Right cardiac atrium (tissue), 5 donors: ENCODE results near the gene ANKRD29. TPM values are rescaled to one million over a fixed set of nuclear protein-coding genes. Genes with fewer than 3 reads are reported as not detected.

Source experiments
- ATAC-seq, 2 donors: fragments of 200-7000 bp; cut with Tn5 transposase; one replicate each; pipeline versions ENCODE4 v1.8.0 to v1.9.1; 2020; ENCODE audit warnings: moderate library complexity in 2 of 2, mild to moderate bottlenecking in 1 of 2
- DNase-seq, 3 donors: peaks; one replicate each; pipeline ENCODE4 v3.0.0-alpha.2; 2020
- H3K27ac ChIP-seq: one replicate; pipeline ENCODE4 v1.5.1; 2013; ENCODE audit warnings: mild to moderate bottlenecking, low read length, control low read depth, moderate library complexity
- H3K27me3 ChIP-seq: one replicate; pipeline ENCODE4 v1.6.1; 2013; ENCODE audit not compliant: control insufficient read depth, insufficient read depth
- H3K4me1 ChIP-seq: one replicate; pipeline ENCODE4 v1.6.1; 2013; ENCODE audit warnings: low read length; ENCODE audit not compliant: control insufficient read depth, insufficient read depth
- H3K4me3 ChIP-seq: one replicate; pipeline ENCODE4 v1.5.1; 2013; ENCODE audit warnings: low read length, control low read depth
- H3K9me3 ChIP-seq: one replicate; pipeline ENCODE4 v1.6.1; 2013; ENCODE audit warnings: low read length; ENCODE audit not compliant: control insufficient read depth
- WGBS: extraction: QIAGEN DNeasy Blood & Tissue Kit; methylation state at CpG from one replicate; pipeline ENCODE4 v1.1.7; 2013; 5-methylcytosine and 5-hydroxymethylcytosine counted together
- intact Hi-C, 4 donors: fragments of 100-400 bp; cut with DNase I; formaldehyde crosslinking; loops; one replicate each; pipeline versions ENCODE4 v1.11.0 to v1.14.0; 2022 to 2023
- polyA plus RNA-seq: library from polyadenylated mRNA; stranded (reverse); fragments of 200-250 nt; gene quantifications from one replicate; pipeline ENCODE4 v1.2.3, GENCODE V29; 2013
- total RNA-seq, 4 donors: library from RNA; stranded (reverse); fragmentation: NEBNext Ultra II Directional; extraction: Animal tissue kit (Norgen Biotek cat#: 25700); gene quantifications; one replicate each; pipeline ENCODE4 v1.2.1, GENCODE V29; 2021
- donor health status: healthy with polysubstance abuse.
- donor health status: DM: no; HTN: yes; CAD: no.
- donor health status: DM: no; HTN: no; CAD: no.
- donor health status: DM: no; HTN: yes; CAD: no; lungs with severe emphysema.
- donor health status: DM: yes; HTN: yes; CAD: no.

Gene ANKRD29
- total and polyA plus RNA-seq, 5 donors = 3.1 to 3.9 (median 3.4) TPM

DNA sequence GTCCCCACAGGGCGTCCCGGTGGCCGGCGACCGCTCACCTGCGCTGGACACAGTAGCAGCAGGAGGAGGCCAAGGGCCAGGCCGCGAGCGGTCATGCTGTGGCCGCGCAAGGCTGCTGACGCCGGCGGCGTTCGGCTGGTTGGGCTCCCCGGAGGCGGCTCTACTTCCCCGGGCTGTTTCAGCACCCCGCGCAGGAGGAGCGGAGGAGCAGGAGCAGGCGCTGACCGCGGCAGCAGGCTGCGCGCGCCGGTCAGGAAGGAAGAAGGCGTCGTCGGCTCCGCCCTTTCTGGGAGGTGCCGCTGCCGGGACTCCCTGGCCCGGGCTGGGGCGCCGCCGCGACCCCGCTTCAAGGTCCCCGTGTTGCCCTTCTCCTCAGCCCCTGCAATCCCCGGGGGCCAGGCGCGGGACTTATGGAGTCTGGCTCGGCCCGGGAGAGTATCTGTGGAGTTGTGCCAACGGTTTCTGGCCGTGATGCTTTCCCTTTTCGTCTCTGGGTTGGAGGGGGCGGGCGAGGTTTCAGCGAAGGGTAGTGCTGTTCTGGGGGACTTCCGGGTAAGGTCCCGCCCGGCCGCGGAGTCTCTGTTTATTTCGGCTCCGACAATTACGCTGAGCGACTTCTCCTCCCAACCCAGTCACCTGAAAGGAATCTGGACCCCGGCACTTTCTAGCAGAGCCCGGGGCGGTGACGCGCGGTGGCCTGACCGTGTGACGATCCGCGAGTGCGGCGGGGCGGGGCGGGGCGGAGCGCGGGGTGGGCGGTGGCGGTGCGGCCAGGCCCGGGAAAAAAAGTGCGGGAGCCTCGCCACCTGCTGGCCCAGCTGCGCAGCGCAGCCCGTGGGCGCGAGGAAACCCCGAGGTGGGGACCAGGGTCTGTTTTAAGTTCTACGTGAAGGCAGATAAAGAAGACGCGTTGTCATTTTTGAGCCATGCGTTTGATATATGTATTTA, 76.2 kb downstream of the ANKRD29 start, which contains the start of gene NPC1:
TSS of gene NPC1 (minus strand) at position 258 of the 948 bp plus-strand sequence. CDS start at position 95, 163 bp downstream.
- intact Hi-C loops = loop anchor here (5.0 to 10.0 kb wide), 4 partner anchors 69 to 84 kb away; partner anchors contain the start of gene RMC1 (in 1 of the 4)
- peak within 1 kb of the TSS; percentile 99 for H3K27ac ChIP-seq
- peak within 1 kb of the TSS; percentile 84 for H3K4me3 ChIP-seq
- H3K9me3 ChIP-seq = no peaks in the 10 kb centered on the region
- no peaks in the 10 kb centered on the region for H3K27me3 ChIP-seq
- H3K4me1 ChIP-seq = peaks cover 5% of the 10 kb centered on the region
- ATAC-seq (peak; percentile 98 to 99), DNase-seq (peak; percentile 95 to 98 (median 98))
- under 1% methylated on average over 95 of the region's 95 CpGs for WGBS

DNA sequence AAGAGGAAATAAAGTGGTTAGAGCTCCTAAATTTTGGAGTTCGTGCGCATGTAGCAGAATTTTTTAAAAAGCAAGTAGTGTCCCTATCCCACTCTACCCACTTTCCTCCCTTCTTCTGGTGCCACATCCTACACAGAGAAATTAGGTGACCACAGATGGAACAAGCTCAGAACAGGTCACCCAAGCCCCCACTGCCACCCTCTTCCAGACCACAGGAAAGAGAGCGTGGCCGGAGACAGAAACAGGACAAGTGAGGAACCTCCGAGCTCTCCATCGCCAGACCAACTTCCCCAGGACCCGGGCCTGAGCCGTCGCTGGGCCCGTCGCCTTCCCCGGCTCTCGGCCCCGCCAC, 76.8 kb downstream of the ANKRD29 start:
- peak overlapping the region; percentile 99 for H3K27ac ChIP-seq
- intact Hi-C loops = loop anchor here (5.0 to 10.0 kb wide), 4 partner anchors 69 to 84 kb away; partner anchors contain the start of gene RMC1 (in 1 of the 4)
- no peaks in the 10 kb centered on the region for H3K27me3 ChIP-seq
- no peaks in the 10 kb centered on the region for H3K9me3 ChIP-seq
- DNase-seq (no peak), ATAC-seq (no peak)
- H3K4me3 ChIP-seq = peak overlapping the region; percentile 84
- 1% methylated on average over 14 of the region's 14 CpGs for WGBS
- H3K4me1 ChIP-seq = peaks cover 5% of the 10 kb centered on the region

DNA sequence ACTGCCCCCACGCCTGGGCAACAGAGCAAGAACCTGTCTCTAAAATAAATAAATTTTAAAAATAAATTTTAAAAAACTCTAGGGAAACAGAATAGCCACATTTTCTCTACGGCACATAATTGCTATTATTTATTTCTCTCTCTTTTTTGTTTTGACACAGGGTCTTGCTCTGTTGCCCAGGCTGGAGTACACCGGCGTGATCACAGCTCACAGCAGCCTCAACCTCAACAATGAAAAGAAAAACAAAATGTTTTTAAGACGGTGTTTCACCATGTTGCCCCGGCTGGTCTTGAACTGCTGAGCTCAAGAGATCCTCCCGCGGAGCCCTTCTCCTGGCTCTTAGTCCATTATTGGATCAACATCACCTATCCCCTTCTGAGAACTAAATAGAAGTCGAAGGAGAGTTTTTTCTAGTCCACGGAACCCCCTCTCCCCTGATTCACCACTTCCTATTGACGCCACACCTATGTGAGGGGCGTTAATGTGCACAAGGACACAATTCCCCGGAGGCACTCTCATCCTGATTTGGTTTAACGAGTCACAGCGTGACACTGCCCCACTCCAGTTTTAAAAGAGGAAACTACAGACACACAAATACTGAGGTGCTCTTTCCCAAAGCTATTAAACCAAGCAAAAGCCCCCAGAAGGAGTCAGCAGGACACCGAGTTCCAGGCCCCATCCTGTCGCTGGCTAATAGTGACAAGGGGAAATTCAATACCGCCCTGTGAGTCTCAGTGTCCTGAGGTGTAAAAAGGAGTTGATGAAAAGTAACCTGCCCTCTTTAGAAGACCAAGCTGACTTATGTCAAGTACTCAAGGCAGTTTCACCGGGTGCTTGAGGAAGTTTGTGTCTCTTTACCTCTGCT, 77.5 kb downstream of the ANKRD29 start:
- Histone ChIP-seq H3K4me3 (peak overlapping the region; percentile 84), H3K27ac (peak overlapping the region; percentile 99), H3K4me1 (peaks cover 10% of the 10 kb centered on the region), H3K9me3 (no peaks in the 10 kb centered on the region), H3K27me3 (no peaks in the 10 kb centered on the region)
- WGBS = 37% methylated on average over 19 of the region's 19 CpGs
- ATAC-seq (peak in 1 of 2 donors; percentile 35), DNase-seq (peak in 1 of 3 donors; percentile 26)
- intact Hi-C loops = loop anchor here (5.0 to 10.0 kb wide), 4 partner anchors 68 to 83 kb away; partner anchors contain the start of gene RMC1 (in 1 of the 4)

DNA sequence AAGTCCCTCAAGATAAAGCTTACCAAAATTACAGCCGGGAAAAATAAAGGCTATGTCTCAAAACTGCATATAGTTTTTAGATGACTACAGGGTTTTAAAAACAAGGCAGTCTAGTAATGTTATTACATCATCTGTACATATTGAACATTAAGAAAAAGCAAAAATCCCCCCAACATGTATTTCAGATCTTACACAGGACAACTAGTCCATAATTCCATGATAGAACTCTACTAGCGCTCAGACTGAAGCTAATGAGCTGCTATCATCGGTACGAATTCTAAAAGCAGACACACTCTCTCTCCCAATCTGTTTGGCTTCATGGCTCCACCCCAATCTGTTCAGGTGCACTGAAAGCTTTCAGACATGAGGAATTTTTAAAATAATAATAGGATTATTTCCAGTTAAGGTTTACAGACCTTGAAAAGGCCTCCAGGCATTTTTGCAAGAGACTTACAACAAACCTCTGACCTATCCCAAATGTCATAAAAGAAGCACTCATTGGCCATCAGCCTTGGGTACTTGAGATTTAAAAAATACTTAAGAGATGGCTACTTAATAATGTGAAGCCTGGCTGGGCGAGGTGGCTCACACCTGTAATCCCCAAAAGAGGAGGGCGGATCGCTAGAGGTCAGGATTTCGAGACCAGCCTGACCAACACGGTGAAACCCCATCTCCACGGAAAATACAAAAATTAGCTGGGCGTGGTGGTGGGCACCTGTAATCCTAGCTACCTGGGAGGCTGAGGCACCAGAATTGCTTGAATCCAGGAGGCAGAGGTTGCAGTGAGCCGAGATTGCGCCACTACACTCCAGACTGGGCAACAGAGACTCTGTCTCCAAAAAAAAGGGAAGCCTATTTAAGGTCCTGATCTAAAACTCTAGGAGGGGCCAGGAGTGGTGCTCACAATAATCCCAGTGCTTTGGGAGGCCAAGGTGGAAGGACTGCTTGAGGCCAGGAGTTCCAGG, 78.4 kb downstream of the ANKRD29 start:
- DNase-seq = no peak
- Histone ChIP-seq H3K4me3 (no peak overlapping the region), H3K27me3 (no peaks in the 10 kb centered on the region), H3K27ac (no peak overlapping the region), H3K9me3 (no peaks in the 10 kb centered on the region), H3K4me1 (peaks cover 10% of the 10 kb centered on the region)
- WGBS = 89% methylated on average over 13 of the region's 13 CpGs
- intact Hi-C loops = loop anchor here in 1 of 4 donors (10.0 kb wide), 1 partner anchor 70 kb away; no protein-coding TSS in a partner anchor
- ATAC-seq = no peak

DNA sequence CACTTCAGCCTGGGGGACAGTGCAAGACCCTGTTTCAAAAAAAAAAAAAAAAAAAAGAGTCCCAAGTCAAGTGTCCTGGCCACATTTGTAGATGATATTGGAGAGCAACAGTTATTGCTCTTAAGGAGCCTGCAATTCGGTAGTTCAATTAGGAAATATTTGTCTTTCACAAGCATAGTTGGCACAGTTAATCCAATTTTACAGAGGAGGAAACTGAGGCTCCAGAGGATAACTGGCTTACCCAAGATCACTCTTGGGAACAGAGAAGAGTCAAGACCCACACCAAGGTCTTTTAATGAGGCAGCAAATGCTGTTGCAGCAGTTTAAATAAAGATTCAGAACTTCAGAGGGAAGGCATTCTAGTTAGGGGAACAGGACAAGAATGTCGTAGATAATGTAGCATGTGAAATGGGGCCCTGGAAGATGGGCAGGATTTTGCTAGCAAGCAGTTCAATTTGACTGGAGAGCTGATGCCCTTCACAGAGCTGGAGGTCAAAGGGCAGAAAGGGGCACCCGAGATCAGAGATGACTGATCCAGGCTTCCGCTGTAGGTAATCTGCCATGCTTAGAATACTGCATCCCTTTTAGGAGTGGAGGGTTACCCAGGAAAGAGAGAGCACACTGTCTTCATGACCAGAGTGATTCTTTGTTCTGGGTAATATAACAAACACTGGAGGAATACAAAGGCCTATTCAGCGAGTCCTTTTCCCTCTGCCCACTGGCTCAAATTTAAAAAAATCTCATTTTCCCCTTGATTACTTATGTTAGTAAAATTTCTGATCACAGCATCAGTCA, 79.4 kb downstream of the ANKRD29 start:
- Histone ChIP-seq H3K4me3 (no peak overlapping the region), H3K27me3 (no peaks in the 10 kb centered on the region), H3K27ac (no peak overlapping the region), H3K9me3 (no peaks in the 10 kb centered on the region), H3K4me1 (peaks cover 13% of the 10 kb centered on the region)
- no peak for ATAC-seq
- intact Hi-C loops = loop anchor here in 1 of 4 donors (10.0 kb wide), 1 partner anchor 68 kb away; no protein-coding TSS in a partner anchor
- no peak for DNase-seq
- 75% methylated on average over 5 of the region's 5 CpGs for WGBS

DNA sequence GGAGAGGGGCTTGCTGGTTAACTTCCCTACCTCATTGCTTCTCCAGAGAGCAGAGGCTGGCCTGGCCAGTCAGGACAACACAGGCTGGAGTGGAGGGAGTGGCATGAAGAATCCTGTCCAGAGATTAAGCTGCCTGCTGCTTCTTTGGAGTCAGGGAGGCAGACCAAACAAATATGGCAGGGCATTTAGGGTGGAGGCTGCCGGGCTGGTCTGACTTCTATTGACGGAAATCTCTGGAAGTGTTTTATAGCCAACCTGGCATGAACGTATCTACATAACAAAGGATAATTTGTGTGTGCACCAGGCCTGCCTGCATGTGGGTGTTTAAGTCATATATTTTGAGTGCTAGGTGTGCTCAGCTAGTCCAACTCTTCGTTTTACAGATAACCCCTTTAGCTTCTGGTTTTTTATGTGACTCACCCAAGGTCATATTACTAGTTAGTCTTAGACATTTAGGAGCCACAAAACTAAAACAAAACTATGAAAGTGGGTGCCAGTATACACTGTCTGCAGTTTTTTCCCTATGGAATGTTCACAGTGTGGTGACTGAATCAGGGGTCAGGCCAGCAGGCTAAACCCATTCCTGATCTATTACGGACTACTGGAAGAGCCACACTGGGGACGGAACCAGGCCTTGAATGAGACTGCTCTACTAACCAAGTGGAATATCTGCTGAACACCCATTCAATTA, 81.9 kb downstream of the ANKRD29 start:
- Histone ChIP-seq H3K4me1 (peaks cover 13% of the 10 kb centered on the region), H3K4me3 (no peak overlapping the region), H3K27ac (no peak overlapping the region), H3K9me3 (no peaks in the 10 kb centered on the region), H3K27me3 (no peaks in the 10 kb centered on the region)
- DNase-seq (no peak), ATAC-seq (no peak)
- intact Hi-C loops = loop anchor here in 1 of 4 donors (10.0 kb wide), 1 partner anchor 66 kb away; no protein-coding TSS in a partner anchor
- 90% methylated on average over 6 of the region's 6 CpGs for WGBS

DNA sequence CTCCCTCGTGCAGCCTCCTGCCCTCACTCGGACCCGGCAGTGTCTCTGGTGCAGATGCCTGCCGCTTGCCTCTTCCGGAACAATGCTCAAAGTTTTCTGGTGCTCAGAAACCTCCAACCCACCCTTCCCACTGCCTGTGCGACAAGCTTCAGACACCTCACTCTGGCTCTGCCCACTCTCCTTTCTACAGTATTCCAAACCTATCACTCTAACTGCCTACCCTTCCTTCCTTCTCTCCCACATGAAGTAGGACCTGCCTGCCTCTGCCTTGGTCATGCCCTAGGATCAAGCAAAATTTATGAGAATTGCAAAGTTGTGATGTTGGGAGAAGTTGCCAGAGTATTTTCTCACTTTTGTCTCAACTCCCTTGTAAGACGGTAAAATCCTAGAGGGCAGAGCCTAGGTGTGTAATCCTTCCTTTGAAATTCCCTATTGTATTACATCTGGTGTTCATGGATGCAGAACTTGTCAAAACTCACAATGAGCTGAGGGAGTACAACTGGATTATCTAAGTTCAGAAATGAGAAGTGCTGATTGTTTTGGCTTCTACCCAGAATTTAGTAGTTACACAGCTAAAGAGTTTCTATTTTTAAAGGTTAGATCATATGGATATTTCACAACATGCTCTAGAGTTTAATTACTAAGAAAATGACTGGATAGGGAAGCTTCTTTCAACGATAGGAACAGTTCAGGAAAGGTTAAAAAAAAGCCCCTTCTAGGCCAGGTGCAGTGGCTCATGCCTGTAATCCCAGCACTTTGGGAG, 83.6 kb downstream of the ANKRD29 start:
- ATAC-seq = peak in 1 of 2 donors; percentile 40
- DNase-seq = no peak
- Histone ChIP-seq H3K9me3 (no peaks in the 10 kb centered on the region), H3K27me3 (no peaks in the 10 kb centered on the region), H3K4me3 (no peak overlapping the region), H3K27ac (no peak overlapping the region), H3K4me1 (peaks cover 13% of the 10 kb centered on the region)
- WGBS = 85% methylated on average over 8 of the region's 8 CpGs
- intact Hi-C loops = no loop called here

DNA sequence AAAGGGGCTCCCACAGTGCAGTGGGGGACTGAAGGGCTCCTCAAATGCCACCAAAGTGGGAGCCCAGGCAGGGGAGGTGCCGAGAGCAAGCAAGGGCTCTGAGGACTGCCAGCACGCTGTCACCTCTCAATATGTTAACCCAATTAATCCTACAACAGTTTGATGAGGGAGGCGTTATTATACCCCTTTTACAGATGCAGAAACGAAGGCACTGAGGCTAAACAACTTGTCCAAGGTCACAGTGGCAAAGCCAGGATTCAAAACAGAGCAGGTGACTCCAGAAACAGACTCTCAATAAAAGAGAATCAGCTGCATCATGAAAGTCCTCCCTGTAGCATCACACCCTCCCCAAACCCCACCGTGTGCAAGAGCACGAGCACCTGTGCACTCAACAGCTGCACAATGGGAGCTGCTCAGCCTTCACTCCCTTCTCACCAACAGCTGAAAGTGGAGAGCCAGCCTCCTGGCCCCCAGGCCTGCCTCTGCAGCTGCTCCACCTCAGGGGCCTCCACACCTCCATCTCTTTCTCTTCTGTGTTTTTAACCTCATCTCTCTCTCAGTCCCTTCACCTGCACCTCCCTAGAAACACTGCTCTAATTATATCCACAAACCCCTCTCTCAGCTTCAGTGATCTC, 84.5 kb downstream of the ANKRD29 start:
- H3K4me1 ChIP-seq = peaks cover 13% of the 10 kb centered on the region
- no peaks in the 10 kb centered on the region for H3K27me3 ChIP-seq
- DNase-seq (no peak), ATAC-seq (no peak)
- 90% methylated on average over 6 of the region's 6 CpGs for WGBS
- H3K27ac ChIP-seq = no peak overlapping the region
- H3K9me3 ChIP-seq = no peaks in the 10 kb centered on the region
- intact Hi-C loops = no loop called here
- no peak overlapping the region for H3K4me3 ChIP-seq
